Vagina (tissue), 2 donors: Measurements from ENCODE around the gene SNUPN.

Experiments
- CTCF ChIP-seq, 3 experiments: fragments of 450-650 bp in 2 of 3; fragments of 200-600 bp in 1 of 3; sonication (generic) in 1 of 3; IDR thresholded peaks; one replicate each; pipeline ENCODE4 v1.5.1; 2017 to 2019; ENCODE audit warnings: antibody characterized with exemption in 3 of 3, mild to moderate bottlenecking in 2 of 3, moderate library complexity in 2 of 3
- POLR2A ChIP-seq, 2 donors: fragments of 450-650 bp; IDR thresholded peaks; one replicate each; pipeline ENCODE4 v1.6.1; 2017; ENCODE audit warnings: antibody characterized with exemption in 2 of 2, mild to moderate bottlenecking in 2 of 2, moderate library complexity in 2 of 2
- POLR2AphosphoS5 ChIP-seq, 2 donors: sonication (generic); formaldehyde crosslinking; IDR thresholded peaks; one replicate each; pipeline ENCODE4 v1.9.0; 2017; ENCODE audit warnings: antibody characterized with exemption in 2 of 2, mild to moderate bottlenecking in 2 of 2, low read depth in 1 of 2; ENCODE audit not compliant: insufficient read depth in 1 of 2

DNA sequence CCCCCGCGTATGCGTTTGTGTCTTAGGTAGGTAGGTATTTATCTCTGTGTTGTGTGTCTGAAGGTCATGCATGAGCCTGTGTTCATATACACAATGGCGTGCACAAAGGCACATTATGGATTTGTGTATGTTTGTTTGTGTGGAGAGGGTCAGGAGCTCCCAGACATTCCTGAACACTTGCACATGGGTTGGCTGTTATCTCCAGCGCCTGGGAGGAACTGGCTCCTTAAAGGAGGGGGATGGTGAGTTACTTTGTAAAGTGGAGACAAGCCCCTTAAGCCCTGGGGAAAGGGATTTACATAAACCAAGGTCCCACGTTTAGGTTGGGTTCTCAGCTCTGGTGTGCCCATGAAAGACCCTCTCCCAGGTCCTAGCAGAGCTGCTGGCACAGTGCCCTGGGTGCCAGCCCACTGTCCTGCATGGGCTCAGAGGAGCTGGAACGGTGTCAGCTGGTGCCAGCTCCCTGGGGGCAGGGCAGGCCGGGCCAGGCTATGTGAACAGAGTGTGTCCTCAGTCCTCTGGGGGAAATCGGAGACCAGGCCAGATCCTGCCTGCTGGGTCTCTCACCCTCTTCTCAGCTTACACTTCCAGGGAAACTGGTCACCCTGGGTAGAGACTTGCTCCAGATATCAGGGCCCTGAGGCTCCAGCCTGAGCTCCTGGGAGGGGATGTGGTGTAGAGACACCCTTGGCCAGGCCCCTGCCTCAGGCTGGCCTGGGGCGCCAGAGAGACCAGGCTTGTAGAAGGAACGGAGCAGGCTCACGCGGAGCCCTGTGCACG is 47.3 kb upstream of the SNUPN start:
- no peak for TF ChIP-seq POLR2AphosphoS5 (IDR thresholded peaks at IDR 0.05; ENCODE audit: insufficient read depth in 1 of 2, low read depth in 1 of 2)
- no peak for TF ChIP-seq CTCF (IDR thresholded peaks at IDR 0.05)
- no peak for TF ChIP-seq POLR2A (IDR thresholded peaks at IDR 0.05)
